ENCODE results near the gene KLF15. TPM values are rescaled to one million over a fixed set of nuclear protein-coding genes. Genes with fewer than 3 reads are reported as not detected.

Gene KLF15
- total and polyA plus RNA-seq, 4 donors, result 7.9 to 26.9 (median 21.0) TPM

DNA sequence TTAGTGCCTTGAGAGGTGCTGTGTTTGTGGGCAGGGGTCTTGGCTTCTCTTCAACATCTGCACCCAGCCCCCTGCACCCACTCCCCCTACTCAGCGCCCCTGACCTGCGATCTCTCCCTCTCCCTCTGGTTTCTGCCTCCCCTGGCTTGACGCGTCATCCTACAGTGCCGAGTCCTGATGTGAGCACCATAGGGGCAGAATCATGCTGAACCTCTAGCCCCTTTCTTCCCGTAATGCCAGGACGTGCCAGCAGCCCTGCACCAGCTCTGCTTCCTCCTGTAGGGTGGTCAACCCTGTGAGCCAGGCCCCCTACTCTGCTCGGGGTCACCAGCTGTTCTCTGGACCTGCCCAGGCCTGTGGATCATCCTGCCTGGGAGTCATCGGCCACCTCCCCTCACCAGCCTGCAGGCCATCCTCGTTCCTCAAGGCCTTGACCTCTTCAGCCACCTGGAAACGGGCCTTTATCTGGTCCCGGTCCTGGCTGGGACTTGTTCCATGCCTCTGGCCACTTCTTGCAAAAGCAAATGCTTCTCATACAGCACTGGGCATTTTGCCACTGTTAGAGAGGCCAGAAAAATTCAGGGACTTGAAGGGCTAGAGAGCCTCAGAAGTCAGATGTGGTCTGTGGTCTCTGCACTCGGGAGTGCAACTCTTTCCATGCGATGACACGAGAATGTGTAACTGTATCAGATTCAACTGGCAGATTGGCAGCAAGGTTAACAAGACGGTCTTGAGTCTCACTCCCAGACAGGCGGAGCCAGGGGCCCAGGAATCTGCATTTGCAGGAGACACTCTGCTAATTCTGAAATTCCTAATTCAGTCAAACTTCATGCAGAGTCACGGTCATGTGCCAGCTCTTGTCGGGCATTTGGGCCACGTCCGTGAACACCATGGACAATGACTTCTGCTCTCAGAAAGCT, 16.7 kb upstream of the KLF15 start:
- Histone ChIP-seq H3K27me3 (ENCODE audit: control insufficient read depth, insufficient read depth, low read length) (no peaks in the 10 kb centered on the region), H3K4me1 (ENCODE audit: control insufficient read depth, insufficient read depth, low read length) (peaks cover 29% of the 10 kb centered on the region), H3K9me3 (ENCODE audit: control insufficient read depth, insufficient read depth, low read length) (no peaks in the 10 kb centered on the region), H3K4me3 (ENCODE audit: low read depth, low read length) (no peak overlapping the region), H3K27ac (ENCODE audit: low read depth, low read length) (no peak overlapping the region), H3K36me3 (ENCODE audit: control insufficient read depth, insufficient read depth, low read length) (no peaks in the 10 kb centered on the region)
- no peak for DNase-seq (ENCODE audit: low read depth in 4 of 6, low spot score in 6 of 6)
- whole genome bisulfite sequencing (ENCODE audit: insufficient coverage), result 81% methylated on average over 20 of the region's 21 CpGs

DNA sequence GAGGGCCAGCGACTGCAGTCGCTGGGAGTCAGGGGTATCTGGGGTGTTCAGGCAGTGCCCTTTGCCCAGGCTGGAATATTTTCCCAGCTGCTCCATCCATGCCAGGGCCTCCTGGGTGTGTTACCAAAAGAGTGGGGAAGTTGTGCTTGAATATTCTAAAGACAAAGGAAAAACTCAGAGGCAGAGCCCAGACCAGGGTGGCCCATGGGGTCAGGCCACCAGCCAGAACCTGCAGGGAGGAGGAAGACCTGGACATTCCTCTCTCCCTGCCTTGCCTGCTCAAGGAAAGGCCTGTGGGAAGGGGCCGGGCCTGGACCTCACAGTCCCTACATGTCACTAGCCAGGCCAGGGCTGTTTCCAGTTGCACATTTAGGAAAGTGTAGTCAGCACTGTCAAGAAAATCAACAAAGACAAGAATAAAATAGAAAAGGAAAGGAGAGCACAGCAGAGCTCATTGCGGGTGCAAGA, 16.0 kb upstream of the KLF15 start:
- no peak overlapping the region for H3K27ac ChIP-seq (ENCODE audit: low read depth, low read length)
- WGBS (ENCODE audit: insufficient coverage), result 84% methylated on average over 3 of the region's 4 CpGs
- no peak for DNase-seq (ENCODE audit: low read depth in 4 of 6, low spot score in 6 of 6)

DNA sequence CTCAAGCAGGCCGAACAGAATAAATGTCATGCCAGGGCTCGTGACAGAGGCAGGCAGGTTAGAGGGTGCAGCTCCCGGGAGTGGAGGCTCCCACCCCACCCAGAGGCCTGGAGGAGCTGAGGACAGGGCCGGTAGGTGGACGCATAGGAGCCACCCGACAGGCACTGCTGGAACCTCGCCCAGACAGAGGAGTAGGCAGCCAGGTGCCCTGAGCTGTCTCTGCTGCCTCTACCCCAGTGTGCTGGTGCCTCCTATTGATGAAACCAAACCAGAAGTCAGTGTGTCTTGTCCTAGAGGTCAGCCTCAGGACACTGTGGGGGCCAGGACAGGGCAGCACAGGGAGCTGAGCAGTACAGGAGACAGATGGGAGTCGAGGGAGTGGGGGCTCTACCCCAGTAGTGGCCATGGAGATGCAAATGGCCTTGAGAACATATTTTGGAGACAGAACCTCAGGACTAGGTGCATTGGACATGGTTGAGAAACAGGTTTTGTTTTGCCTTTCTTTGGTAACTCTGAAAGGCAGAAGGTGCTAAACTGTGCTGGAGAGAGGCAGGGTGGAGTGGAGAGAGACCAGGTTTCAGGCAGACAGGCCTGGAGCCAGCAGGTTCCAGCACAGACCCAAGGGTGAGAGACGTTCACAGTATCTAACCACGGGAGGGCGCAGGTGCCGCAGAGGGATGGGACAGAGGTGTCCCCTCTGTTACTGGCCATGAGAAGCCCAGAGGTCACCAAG, 15.4 kb upstream of the KLF15 start:
- 88% methylated on average over 12 of the region's 12 CpGs for WGBS (ENCODE audit: insufficient coverage)
- Histone ChIP-seq H3K4me3 (ENCODE audit: low read depth, low read length) (no peak overlapping the region), H3K27ac (ENCODE audit: low read depth, low read length) (no peak overlapping the region), H3K4me1 (ENCODE audit: control insufficient read depth, insufficient read depth, low read length) (peaks cover 29% of the 10 kb centered on the region), H3K36me3 (ENCODE audit: control insufficient read depth, insufficient read depth, low read length) (no peaks in the 10 kb centered on the region), H3K9me3 (ENCODE audit: control insufficient read depth, insufficient read depth, low read length) (no peaks in the 10 kb centered on the region), H3K27me3 (ENCODE audit: control insufficient read depth, insufficient read depth, low read length) (no peaks in the 10 kb centered on the region)
- DNase-seq (ENCODE audit: low read depth in 4 of 6, low spot score in 6 of 6), result no peak

More for the DNA sequence above, 16.0 kb upstream of the KLF15 start:
- Histone ChIP-seq H3K36me3 (ENCODE audit: control insufficient read depth, insufficient read depth, low read length) (no peaks in the 10 kb centered on the region), H3K9me3 (ENCODE audit: control insufficient read depth, insufficient read depth, low read length) (no peaks in the 10 kb centered on the region), H3K4me1 (ENCODE audit: control insufficient read depth, insufficient read depth, low read length) (peaks cover 29% of the 10 kb centered on the region), H3K27me3 (ENCODE audit: control insufficient read depth, insufficient read depth, low read length) (no peaks in the 10 kb centered on the region), H3K4me3 (ENCODE audit: low read depth, low read length) (no peak overlapping the region)

DNA sequence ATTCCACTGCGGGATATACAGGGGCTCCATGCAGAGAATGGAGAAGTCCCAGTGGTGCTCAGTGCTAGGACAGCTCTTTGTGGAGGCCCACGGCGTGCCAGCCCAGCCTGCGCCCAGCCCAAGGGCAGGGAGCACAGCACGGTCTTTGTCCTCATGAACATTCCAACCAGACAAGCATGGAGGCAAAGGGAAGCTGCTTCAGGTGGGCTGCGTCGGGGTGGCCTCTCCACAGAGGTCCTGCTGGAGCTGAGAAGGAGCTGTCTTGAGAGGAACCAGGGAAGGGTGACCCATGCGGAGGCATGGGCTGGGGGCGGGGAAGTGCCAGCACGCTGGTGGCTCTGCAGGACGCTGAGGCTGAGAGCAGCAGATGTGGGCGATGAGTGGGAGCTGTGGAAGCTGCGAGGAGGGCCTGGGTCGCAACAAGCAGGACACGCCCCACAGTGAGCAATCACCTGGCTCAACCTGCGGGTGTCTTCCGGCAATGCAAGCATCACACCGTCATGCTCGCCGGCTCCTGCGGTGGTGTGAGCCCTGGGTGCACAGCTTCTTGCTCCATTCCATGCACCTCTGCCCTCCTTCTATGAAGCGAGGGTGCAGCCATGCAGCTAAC, 14.0 kb upstream of the KLF15 start:
- H3K27me3 ChIP-seq (ENCODE audit: control insufficient read depth, insufficient read depth, low read length), result no peaks in the 10 kb centered on the region
- no peak overlapping the region for H3K27ac ChIP-seq (ENCODE audit: low read depth, low read length)
- 96% methylated on average over 19 of the region's 22 CpGs for WGBS (ENCODE audit: insufficient coverage)
- DNase-seq (ENCODE audit: low read depth in 4 of 6, low spot score in 6 of 6), result no peak
- peaks cover 25% of the 10 kb centered on the region for H3K4me1 ChIP-seq (ENCODE audit: control insufficient read depth, insufficient read depth, low read length)
- no peaks in the 10 kb centered on the region for H3K36me3 ChIP-seq (ENCODE audit: control insufficient read depth, insufficient read depth, low read length)
- H3K9me3 ChIP-seq (ENCODE audit: control insufficient read depth, insufficient read depth, low read length), result no peaks in the 10 kb centered on the region
- no peak overlapping the region for H3K4me3 ChIP-seq (ENCODE audit: low read depth, low read length)

DNA sequence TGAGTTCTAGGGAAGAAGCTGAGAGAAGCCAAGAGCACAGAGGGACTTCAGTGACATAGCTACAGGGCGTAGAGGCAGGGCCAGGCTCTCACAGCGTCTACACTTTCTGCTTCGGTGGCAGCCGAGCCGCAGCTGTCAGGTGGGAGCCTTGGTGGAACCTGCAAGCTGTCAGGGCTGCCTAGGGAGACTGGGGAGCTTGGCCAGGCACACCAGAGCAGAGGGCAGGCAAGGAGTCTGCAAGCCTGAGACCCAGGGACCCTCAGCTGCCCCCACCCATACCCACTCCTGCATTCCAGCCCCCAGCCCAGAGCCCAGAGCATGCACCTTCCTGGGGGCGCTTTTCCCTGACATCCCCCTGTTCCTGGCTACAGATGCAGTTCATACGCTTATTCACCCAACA, 13.4 kb upstream of the KLF15 start:
- no peaks in the 10 kb centered on the region for H3K27me3 ChIP-seq (ENCODE audit: control insufficient read depth, insufficient read depth, low read length)
- H3K4me3 ChIP-seq (ENCODE audit: low read depth, low read length), result no peak overlapping the region
- no peak for DNase-seq (ENCODE audit: low read depth in 4 of 6, low spot score in 6 of 6)
- no peaks in the 10 kb centered on the region for H3K9me3 ChIP-seq (ENCODE audit: control insufficient read depth, insufficient read depth, low read length)
- H3K4me1 ChIP-seq (ENCODE audit: control insufficient read depth, insufficient read depth, low read length), result peaks cover 21% of the 10 kb centered on the region
- no peaks in the 10 kb centered on the region for H3K36me3 ChIP-seq (ENCODE audit: control insufficient read depth, insufficient read depth, low read length)
- no peak overlapping the region for H3K27ac ChIP-seq (ENCODE audit: low read depth, low read length)
- WGBS (ENCODE audit: insufficient coverage), result 96% methylated on average over 7 of the region's 7 CpGs

DNA sequence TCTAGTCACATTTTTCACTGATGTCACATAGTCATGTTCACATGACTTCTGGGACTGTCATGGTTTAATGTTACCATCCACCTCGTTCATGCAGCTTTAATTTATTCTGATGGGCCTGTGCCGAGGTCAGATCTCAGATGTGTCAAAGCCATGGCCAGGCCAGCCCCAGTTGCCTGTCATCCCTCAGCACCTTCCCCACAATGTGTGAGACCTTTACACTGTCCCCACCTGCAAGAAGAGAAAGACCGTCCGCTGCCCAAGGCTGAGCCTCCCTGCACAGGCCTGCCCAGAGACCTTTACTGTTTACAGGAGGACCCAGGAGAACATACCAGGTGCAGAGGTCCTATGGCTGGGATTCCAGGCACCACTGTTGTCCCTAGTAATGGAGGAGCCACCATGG, 12.8 kb upstream of the KLF15 start:
- Histone ChIP-seq H3K4me3 (ENCODE audit: low read depth, low read length) (no peak overlapping the region), H3K27me3 (ENCODE audit: control insufficient read depth, insufficient read depth, low read length) (no peaks in the 10 kb centered on the region), H3K9me3 (ENCODE audit: control insufficient read depth, insufficient read depth, low read length) (no peaks in the 10 kb centered on the region), H3K36me3 (ENCODE audit: control insufficient read depth, insufficient read depth, low read length) (no peaks in the 10 kb centered on the region), H3K4me1 (ENCODE audit: control insufficient read depth, insufficient read depth, low read length) (peaks cover 25% of the 10 kb centered on the region), H3K27ac (ENCODE audit: low read depth, low read length) (no peak overlapping the region)
- 66% methylated on average over 4 of the region's 4 CpGs for WGBS (ENCODE audit: insufficient coverage)
- DNase-seq (ENCODE audit: low read depth in 4 of 6, low spot score in 6 of 6), result no peak

DNA sequence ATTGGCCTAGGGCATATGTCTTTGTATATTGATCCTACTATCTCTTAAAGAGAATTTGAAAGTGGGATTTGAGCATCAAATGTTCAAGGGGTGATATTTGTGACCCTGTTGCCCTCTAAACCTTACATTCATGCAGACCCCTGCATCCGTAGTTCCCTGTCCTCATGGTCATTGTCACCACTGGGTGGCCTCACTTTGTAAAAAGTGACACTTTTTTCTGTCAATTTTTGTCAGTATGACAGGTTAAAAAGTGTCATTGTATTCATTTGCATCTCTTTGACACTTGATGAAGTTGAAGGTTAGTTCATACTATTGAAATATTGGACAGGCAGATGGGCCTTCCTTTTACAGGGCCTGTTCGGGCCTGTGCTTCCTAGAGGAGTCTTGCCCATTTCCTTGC, 12.3 kb upstream of the KLF15 start:
- Histone ChIP-seq H3K9me3 (ENCODE audit: control insufficient read depth, insufficient read depth, low read length) (no peaks in the 10 kb centered on the region), H3K4me1 (ENCODE audit: control insufficient read depth, insufficient read depth, low read length) (peaks cover 26% of the 10 kb centered on the region), H3K27ac (ENCODE audit: low read depth, low read length) (no peak overlapping the region), H3K4me3 (ENCODE audit: low read depth, low read length) (no peak overlapping the region), H3K27me3 (ENCODE audit: control insufficient read depth, insufficient read depth, low read length) (no peaks in the 10 kb centered on the region), H3K36me3 (ENCODE audit: control insufficient read depth, insufficient read depth, low read length) (no peaks in the 10 kb centered on the region)
- no peak for DNase-seq (ENCODE audit: low read depth in 4 of 6, low spot score in 6 of 6)
- WGBS (ENCODE audit: insufficient coverage), result 86% methylated on average over 1 of the region's 2 CpGs

DNA sequence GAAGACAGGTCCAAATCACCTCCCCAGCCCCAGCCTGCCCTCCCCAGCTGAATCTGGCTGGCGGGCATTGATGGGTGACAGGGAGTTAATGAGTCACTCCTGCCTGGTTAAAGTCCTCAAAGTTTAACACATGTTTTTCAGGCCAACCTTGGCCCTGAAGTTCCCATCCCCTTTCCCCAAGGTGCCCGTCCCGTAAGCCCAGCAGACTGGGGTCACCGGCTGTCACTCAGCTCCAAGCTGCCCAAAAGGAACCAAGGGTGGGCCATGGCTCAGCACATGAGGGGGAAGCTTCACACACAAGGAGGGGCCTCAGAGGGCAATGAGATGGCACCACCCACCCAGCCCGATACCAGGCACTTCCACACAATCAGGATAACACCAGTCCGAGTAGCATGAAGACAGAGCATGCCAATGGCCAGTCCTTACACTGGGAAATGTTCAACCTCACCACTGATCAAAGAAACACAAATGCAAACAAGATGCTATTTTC, 10.2 kb upstream of the KLF15 start:
- Histone ChIP-seq H3K4me3 (ENCODE audit: low read depth, low read length) (no peak overlapping the region), H3K9me3 (ENCODE audit: control insufficient read depth, insufficient read depth, low read length) (no peaks in the 10 kb centered on the region), H3K4me1 (ENCODE audit: control insufficient read depth, insufficient read depth, low read length) (peaks cover 19% of the 10 kb centered on the region), H3K36me3 (ENCODE audit: control insufficient read depth, insufficient read depth, low read length) (no peaks in the 10 kb centered on the region), H3K27me3 (ENCODE audit: control insufficient read depth, insufficient read depth, low read length) (no peaks in the 10 kb centered on the region), H3K27ac (ENCODE audit: low read depth, low read length) (no peak overlapping the region)
- 95% methylated on average over 6 of the region's 6 CpGs for WGBS (ENCODE audit: insufficient coverage)
- no peak for DNase-seq (ENCODE audit: low read depth in 4 of 6, low spot score in 6 of 6)

DNA sequence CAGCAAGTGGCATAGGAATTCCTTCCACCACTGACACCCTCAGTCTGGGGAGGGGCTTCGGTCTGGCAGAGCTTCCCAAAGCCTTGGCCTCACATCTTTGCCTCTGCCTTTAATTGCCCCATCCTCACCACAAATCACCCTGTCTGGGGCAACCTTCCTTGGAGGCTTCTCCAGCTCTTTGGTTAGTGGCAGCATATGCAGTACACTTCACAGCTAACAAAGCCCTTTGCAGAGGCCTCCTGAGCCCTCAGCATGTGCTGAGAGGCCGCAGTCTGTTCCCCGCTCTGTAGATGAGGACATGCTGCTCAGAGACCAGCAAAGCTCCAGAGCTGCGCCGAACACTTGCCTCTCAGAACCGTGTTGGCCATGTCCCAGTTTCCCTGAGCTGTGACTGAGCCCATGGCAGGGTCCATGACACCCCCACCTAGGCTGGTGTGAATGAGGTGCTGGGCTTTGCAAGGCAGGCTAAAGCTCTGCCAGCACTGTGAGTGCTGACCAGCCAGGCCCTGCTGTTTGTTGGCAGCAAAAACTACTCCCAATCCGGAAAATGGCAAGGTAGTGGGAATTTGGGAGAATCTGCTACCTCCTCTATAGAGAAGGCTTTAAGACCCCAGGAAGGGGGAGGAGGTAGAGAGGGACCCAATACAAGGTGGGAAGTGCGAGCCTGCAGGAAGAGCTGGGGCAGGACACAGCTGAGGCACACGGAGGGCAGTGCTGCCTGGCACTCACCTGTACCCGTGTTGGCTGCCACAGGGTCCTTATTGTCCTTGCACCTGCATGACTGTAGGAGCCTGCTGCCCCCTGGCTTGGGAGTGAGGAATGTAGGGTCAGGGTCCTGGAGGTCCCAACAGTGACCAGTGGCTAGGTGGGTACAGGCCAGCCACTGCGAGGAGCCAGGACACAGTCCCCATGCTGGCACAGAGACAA, 8.4 kb upstream of the KLF15 start:
- no peaks in the 10 kb centered on the region for H3K27me3 ChIP-seq (ENCODE audit: control insufficient read depth, insufficient read depth, low read length)
- WGBS (ENCODE audit: insufficient coverage), result 71% methylated on average over 10 of the region's 11 CpGs

More for the DNA sequence above, 8.4 kb upstream of the KLF15 start:
- Histone ChIP-seq H3K4me3 (ENCODE audit: low read depth, low read length) (no peak overlapping the region), H3K9me3 (ENCODE audit: control insufficient read depth, insufficient read depth, low read length) (no peaks in the 10 kb centered on the region), H3K27ac (ENCODE audit: low read depth, low read length) (no peak overlapping the region), H3K4me1 (ENCODE audit: control insufficient read depth, insufficient read depth, low read length) (peaks cover 18% of the 10 kb centered on the region), H3K36me3 (ENCODE audit: control insufficient read depth, insufficient read depth, low read length) (no peaks in the 10 kb centered on the region)
- no peak for DNase-seq (ENCODE audit: low read depth in 4 of 6, low spot score in 6 of 6)

Data from spinal cord (tissue), 10 donors.